Effector CD4-positive, alpha-beta T cell (primary cell): ENCODE results near the gene LIPG.
"Not testable (repeated sequence)": the region's sequence is repeated elsewhere in the genome, so short reads cannot be mapped to it uniquely, and the experiment has no call there.

Source experiments
- DNase-seq: peaks from one replicate; pipeline ENCODE4 v3.0.0-alpha.2; 2020

LIPG gene

DNA sequence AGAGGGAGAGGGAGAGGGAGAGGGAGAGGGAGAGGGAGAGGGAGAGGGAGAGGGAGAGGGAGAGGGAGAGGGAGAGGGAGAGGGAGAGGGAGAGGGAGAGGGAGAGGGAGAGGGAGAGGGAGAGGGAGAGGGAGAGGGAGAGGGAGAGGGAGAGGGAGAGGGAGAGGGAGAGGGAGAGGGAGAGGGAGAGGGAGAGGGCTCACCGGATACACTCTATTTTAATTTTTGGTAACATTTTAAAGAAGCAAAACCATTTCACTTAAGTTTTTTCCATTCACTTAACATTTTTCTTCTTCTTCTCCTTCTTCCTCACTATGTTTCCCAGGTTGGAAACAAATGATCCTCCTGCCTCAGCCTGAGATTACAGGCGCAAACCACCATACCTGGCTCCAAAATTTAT, 17.2 kb downstream of the LIPG start:
- not testable (repeated sequence) for DNase-seq

DNA sequence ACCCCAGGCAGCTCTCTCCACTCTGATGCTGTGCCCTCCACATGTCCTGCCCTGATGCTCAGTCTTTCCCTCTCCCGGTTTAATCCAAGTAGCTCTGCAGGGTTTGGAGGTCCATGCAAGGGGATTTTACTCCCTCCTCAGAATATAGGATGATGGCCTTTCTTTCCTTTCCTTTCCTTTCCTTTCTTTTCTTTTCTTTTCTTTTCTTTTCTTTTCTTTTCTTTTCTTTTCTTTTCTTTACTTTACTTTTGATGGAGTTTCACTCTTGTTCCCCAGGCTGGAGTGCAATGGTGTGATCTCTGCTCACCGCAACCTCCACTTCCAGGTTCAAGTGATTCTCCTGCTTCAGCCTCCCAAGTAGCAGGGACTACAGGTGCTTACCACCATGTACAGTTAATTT, 17.7 kb downstream of the LIPG start:
- DNase-seq: not testable (repeated sequence)

DNA sequence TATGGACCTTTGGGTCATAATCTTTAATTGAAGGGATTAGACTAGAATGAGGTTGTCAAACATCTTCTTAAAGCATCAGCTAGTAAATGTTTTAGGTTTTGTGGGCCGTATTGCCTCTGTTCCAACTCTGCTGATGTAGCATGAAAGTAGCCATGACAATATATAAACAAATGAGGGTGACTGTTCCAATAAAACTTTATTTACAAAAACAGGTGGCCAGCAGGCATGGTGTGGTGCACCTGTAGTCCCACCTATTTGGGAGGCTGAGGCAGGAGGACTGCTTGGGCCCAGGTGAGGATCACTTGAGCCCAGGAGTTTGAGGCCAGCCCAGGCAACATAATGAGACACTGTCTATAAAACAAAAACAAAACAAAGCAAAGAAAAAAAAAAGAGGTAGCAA, 18.4 kb downstream of the LIPG start:
- DNase-seq: no peak

DNA sequence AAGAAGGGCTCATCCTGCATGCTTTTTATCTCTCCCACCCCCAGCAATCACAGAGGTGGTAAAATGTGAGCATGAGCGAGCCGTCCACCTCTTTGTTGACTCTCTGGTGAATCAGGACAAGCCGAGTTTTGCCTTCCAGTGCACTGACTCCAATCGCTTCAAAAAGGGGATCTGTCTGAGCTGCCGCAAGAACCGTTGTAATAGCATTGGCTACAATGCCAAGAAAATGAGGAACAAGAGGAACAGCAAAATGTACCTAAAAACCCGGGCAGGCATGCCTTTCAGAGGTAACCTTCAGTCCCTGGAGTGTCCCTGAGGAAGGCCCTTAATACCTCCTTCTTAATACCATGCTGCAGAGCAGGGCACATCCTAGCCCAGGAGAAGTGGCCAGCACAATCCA, 19.5 kb downstream of the LIPG start:
- DNase-seq: no peak

DNA sequence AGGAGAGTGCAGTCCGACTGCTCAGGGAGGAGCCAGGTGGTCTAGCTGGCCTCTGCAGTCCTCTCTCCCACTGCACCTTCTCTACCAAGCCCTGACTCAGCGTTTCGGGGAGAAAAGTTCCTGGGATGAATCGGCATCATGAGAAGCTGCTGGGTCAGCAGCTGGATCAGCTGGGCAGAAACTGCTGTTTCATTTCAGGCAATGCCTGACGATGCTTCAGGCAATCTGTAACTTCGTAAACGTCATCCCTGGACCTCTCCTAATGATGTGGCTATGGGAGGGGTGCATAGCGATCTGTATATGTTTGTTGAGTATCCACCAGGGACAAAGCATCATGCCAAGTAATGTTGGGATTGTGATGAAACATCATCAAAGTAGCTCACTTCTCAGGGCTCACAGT, 20.7 kb downstream of the LIPG start:
- no peak for DNase-seq

DNA sequence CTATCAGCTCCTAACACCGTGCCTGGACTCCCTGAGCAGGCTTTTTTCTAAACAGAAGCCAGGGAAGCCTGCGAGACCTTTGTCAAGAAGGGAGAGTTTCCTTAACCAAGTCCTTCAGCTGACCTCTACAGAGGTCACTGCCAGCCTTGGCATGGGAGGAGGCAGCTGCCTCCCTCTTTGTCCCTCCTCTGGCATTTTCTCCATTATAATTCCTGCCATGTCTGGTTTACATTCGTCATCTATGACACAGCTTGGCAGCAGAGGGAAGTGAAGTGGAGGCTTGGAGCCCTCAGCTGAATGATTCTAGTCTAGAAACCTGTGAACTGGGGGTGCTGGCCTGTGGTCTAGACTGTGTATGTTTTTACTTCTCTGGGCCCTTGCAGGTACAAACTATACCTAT, 22.5 kb downstream of the LIPG start:
- no peak for DNase-seq

DNA sequence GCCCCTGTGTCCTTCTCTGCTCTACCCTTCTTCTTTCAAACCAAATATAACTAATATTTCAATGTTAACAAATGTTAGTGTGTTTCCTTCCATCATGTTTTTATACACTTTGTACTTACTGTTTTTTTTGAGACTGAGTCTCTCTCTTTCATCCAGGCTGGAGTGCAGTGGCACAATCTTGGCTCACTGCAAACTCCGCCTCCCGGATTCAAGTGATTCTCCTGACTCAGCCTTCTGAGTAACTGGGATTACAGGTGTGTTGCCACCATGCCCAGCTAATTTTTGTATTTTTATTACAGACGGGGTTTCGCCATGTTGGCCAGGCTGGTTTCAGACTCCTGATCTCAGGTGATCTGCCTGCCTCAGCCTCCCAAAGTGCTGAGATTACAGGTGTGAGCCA, 23.1 kb downstream of the LIPG start:
- not testable (repeated sequence) for DNase-seq

DNA sequence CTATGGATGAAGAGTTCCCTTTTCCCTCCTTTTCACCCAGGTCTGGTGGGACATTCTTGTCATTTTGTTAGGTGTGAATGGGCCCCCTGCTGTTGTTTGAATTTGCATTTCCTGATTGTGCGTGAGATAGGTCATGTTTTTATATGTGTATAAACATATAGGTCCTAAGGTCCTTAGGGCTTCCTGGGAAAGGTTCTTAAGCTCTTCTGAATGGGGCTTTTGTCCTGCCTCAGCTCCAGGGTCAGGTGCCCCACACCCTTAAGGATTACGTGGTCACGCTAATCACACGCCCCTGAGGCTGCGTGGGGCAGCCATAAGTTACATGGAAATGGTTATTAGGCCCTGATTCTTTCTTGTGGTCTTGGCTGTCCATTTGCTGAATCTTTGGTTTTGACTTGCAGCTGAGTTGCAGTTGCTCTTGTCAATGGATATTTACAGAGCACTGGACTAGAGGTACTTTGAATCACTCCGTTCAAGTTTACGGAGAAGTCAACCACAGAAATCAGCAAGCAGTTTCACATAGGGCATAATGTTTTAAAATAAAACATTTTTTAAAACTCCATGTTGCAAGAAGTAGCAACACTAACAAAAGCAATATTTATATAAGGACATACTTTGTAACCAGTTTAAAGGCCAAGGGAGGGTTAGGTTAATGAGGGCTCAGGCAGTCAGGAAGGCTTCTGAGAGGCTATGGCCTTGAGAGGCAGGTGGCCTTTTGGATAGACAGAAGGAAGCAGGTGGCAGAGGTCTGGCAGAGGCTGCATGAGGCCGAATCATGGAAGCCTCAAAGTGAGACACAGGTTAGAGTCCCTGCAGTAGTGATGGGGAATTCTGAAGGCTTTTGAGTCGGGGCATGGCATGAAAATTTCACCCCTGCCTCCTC, 24.2 kb downstream of the LIPG start:
- DNase-seq: no peak

DNA sequence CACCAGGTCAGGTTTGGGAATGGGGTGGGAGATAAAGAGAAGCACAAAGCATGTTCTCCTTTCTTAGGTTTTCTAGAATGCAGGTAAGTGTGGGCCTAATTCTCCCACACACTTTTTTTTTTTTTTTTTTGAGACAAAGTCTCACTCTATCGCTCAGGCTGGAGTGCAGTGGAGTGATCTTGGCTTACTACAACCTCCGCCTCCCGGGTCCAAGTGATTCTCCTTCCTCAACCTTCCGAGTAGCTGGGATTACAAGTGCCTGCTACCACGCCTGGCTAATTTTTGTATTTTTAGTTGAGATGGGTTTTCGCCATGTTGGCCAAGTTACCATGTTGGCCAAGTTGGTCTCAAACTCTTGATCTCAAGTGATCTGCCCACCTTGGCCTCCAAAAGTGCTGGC, 26.3 kb downstream of the LIPG start:
- no peak for DNase-seq

DNA sequence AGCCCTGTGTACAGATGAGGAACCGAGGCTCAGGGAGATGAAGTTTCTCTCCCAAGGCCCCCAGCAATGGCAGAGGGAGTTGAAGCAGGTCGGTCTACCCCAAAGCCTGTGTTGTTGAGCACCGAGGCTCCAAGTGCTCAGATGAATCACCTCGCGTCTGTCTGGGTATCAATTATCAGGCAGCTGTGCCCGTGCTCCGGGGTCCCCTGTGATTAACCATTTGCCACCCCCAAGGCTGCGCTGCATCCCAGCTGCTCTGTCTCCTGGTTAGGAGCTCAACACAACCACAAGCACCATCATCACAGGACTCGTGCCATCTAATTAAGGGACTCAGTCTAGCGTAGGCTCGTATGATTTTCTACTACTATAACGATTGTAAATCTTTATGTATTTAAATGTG, 27.1 kb downstream of the LIPG start:
- no peak for DNase-seq

DNA sequence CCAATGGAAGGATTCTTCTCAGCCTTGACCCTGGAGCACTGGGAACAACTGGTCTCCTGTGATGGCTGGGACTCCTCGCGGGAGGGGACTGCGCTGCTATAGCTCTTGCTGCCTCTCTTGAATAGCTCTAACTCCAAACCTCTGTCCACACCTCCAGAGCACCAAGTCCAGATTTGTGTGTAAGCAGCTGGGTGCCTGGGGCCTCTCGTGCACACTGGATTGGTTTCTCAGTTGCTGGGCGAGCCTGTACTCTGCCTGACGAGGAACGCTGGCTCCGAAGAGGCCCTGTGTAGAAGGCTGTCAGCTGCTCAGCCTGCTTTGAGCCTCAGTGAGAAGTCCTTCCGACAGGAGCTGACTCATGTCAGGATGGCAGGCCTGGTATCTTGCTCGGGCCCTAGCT, 28.8 kb downstream of the LIPG start:
- no peak for DNase-seq

DNA sequence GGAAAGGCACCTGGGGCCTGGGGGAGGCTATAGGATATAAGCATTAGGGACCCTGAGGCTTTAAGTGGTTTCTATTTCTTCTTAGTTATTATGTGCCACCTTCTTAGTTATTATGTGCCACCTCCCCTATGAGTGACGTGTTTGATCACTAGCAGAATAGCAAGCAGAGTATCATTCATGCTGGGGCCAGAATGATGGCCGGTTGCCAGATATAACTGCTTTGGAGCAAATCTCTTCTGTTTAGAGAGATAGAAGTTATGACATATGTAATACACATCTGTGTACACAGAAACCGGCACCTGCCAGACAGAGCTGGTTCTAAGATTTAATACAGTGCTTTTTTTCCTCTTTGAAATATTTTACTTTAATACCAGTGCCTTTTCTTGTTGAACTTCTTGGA, 29.4 kb downstream of the LIPG start:
- DNase-seq: no peak

DNA sequence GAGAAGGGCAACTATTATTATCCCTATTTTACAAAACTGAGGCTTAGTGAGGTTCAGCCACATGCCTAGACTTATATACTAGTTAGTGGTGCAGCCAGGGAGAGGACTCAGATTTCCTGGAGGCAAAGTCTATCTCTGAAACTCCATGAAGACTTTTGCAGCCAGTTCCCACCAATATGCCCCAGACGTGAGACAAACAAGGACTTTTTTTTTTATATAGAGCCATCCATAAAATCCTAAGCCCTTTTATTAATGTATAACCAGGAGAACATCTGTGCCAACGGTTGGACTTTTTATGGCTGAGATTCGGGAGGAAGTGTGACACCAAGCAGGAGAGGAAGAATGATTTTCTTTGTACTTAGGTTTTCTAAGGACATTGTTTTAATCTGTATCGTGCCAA, 29.9 kb downstream of the LIPG start:
- no peak for DNase-seq

DNA sequence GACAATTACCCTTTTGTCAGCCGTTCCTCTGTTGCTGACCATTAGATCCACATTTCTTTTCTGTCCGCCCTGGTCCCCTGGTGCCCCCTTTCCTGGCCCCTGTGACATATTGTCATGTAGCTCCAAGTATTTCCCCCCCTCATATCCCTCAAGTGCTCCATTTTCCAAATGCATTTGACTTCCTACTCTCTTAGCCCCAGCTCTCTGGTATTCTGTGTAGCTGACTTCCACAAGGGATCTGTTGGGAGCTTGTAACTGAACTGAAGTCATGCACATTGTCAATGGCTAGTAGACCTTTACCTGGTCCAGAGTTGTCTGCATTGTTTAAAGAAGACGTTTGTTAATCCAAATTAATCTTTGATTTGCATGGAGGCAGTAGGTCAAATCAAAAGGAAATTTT, 34.8 kb downstream of the LIPG start:
- DNase-seq: no peak

DNA sequence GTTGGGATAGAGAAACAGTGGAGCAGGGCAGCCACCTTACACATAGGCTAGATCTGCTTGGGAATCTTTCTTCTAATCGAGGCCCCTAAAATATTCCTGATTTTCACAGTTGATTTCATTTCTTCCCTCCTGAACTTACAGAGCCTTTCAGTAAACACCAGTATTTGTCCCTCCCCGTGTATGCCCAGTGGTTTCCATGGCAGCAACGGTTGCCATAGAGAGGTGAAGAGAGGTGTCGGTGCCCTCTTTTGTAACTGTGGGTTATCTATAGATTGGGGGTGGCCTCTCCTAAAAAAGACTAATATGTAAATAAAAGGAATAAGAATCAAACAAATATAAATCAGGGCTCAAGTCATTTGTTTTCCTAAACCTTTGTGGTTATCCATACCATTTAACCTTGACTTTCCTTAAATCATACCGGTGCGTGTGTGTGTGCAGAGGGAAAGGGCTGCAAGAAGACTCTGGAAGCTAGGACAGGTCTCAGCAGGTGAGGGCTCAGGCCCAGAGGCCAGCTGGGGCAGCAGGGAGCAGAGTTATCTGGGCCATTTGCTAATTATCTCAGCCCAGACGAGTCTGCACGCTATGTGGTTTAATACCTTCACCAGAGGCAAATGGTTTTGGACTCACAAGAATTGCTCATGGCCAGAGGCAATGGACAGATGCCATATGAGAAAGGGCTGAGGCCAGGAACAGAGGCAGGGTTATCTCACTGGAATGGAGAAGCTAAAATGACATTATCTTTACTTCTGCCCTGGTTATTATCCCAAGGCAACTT, 35.5 kb downstream of the LIPG start:
- no peak for DNase-seq

DNA sequence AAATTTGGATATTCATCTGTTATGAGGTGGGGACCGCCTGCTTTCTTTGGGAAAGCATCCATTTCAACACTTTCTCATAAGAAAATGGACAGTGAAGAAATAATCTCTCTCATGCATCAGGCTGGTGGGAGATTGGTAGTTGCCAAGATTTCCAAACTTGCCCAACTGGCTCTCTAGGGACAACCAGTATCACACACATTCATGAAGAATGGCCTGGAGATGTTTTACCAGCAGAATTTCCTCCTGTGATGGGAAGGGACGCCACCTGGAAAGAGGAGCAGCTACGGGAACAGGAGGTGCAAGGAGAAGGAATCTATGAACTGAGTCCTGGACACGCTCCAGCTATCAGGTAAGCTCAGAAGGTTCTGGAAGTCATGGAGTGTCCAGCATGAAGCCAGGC, 39.4 kb downstream of the LIPG start:
- DNase-seq: no peak

DNA sequence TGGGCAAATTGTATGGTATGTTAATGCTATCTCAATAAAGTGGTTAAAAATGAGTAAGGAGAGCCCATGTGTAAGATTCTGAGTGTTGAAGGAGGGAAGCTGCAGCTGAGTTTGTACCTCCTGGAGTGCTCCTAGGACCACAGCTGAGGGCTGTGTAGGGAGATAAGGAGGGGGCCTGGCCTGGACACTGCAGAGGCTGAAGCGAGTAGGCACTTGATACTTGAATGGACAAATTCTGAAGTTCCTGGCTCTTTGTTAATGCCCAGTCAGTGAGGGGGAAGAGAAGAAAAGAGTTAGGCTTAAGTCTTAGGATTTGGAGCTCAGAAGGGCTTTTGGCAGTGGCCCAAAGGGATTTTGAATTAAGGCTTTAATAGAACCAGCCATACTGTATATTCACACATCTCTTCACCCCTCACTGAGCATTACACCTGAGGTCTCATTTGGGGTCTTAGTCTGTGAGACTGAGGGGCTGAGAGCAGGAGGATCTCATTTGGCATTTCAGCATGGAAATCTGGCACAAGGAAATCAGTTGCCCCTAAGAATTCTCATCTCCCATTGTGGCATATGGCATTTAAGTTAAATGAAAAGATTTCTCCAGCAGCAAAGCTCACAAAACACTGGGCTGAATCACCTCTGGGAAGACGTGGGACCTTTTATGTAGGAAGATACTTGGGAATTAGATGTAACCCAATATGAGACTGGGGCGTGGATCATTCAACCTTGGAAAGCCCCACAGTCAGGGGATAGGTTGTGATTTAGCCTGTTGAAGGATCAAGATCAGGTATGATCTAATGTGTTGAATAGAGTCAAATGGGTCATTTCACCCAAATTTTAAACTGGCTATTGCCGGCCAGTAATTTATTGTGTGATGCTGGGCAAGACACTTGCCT, 46.8 kb downstream of the LIPG start:
- DNase-seq: no peak

DNA sequence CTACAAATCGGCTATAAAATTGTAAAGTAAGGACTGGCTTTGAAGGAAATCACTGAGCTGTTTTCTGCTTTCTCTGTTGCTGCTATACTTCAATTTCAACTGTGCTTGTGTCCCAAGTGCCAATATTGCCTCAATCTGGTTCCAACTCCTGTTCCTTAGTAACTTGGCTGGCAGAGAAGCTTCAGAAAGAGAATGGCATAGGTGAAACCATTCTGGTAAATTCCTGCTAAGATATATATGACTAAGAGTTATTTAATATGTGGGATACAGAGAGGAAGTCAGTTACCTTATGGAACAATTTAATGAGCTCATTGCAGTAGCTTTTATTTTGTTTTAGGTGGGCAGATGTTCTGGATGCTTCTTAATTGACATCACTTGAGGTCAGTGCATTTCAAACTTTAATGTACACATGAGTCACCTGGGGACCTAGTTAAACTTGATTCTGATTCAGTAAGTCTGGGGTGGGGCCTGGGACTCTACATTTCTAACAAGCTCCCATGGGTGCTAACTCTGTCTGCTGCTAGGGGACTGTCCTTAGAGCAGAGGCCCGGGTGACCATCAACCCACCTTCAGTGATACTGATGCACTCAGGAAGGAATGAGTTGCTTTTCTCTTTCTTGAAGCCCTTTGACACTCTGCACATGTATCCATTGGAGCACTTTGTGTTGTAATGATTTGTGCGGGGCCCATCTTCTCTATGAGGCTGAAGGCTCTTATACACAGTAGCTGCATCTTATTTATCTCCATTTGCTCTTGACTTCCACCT, 47.6 kb downstream of the LIPG start:
- DNase-seq: no peak

DNA sequence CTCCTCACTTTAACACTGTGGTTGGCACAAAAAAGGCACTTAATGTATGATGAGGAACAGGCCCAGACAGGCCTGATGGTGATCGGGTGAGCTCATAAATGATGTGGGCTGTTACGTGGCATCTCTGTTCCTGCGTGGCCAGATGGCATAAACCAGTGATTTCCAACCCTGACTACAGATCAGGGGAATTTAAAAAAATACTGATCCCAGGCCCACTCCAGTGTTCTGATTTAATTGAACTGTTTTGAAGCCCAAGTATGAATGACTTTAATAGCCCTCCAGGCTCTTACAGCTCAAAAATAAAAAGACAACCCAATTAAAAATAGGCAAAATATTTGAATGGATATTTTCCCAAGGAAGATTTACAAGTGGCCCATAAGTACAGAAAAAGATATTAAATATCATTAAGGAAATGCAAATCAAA, 48.2 kb downstream of the LIPG start:
- no peak for DNase-seq

DNA sequence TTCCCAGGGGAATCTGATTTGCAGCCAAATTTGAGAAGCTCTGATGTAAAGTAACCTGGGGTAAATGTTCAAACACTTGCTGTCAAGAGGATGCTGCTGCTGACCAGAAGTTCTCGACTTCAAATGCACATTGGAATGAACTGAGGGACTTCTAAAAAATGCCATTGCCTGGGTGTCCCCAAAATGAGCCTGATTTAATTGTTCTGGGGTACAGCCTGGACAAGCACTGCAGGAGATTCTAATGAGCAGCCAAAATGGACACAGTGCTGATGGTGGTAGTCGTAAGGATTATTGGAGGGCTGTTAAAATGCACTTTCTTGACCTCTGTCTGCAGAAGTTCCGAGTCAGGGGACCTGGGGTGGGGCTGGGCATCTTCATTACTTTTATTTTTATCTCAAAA, 49.5 kb downstream of the LIPG start:
- DNase-seq: no peak

DNA sequence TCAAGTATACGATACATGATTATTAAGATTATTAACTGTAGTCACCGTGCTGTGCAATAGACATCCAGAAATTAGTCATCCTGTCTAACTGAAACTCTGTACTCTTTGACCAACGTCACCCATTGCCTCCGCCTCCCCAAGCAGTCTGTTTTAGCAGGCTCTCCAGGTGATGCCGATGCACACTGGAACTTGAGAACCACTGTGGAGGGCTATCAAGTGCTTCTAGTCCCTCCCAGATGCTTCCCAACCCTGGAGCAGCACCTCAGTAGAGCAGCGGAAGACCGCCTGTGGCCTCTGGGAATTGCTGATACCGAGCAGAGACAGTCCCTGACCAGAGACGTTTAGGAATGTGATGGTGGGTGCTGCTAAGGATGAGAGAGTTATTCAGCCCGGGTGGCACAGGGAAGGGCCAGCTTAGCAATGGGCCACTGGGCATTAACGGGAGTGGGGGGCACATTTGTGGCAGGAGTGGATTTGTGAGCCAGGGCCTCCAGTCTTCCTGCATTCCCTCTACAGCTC, 50.7 kb downstream of the LIPG start:
- no peak for DNase-seq

DNA sequence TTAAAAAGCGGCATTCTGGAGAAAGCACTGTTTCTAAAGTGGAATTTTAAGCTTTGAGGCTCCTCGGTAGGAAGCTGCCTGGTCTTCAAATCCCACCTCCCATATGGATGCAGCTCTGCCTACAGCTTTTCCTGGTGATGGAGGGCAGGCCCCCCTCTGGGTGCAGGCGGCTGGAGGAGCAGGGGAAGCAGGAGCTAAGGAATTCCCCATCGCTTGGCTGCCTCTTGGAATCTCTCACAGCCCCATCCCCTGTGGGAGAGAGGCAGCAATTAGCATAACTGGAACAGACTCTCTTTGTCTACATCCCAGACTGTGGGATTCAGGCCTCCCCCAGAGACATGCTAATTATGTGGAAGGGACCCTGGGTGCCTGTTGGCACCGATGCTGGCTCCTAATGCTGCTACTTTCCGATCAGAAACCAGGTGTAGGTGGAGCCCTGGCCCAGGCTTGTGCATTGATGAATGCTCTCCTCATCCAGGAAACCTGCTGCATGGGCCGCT, 51.3 kb downstream of the LIPG start:
- DNase-seq: no peak
